Omental fat pad (tissue), 4 donors: ENCODE results near the gene CEP192. TPM values are rescaled to one million over a fixed set of nuclear protein-coding genes. Genes with fewer than 3 reads are reported as not detected.

Source experiments
- ATAC-seq: fragments of 150-250 bp; one replicate; pipeline ENCODE4 v1.9.1; 2016; ENCODE audit warnings: mild to moderate bottlenecking, moderate library complexity; ENCODE audit not compliant: low FRiP score
- DNase-seq: peaks from one replicate; pipeline ENCODE4 v3.0.0-alpha.2; 2019; ENCODE audit warnings: low spot score
- total RNA-seq, 4 donors: library from RNA; depleted of rRNA; stranded (reverse); fragments of >200 nt; gene quantifications; one replicate each; pipeline ENCODE4 v1.1.0, GENCODE V29; 2016
- TF ChIP-seq, protein P1 (sequence below), 3 donors: fragments of 450-650 bp; IDR thresholded peaks; one replicate each; pipeline ENCODE4 v1.5.1; 2016 to 2017; ENCODE audit warnings: antibody characterized with exemption in 3 of 3, mild to moderate bottlenecking in 3 of 3, moderate library complexity in 2 of 3

CEP192 gene
- total RNA-seq, 4 donors from 2014 or later: 13.3 to 29.6 (median 15.6) TPM

DNA sequence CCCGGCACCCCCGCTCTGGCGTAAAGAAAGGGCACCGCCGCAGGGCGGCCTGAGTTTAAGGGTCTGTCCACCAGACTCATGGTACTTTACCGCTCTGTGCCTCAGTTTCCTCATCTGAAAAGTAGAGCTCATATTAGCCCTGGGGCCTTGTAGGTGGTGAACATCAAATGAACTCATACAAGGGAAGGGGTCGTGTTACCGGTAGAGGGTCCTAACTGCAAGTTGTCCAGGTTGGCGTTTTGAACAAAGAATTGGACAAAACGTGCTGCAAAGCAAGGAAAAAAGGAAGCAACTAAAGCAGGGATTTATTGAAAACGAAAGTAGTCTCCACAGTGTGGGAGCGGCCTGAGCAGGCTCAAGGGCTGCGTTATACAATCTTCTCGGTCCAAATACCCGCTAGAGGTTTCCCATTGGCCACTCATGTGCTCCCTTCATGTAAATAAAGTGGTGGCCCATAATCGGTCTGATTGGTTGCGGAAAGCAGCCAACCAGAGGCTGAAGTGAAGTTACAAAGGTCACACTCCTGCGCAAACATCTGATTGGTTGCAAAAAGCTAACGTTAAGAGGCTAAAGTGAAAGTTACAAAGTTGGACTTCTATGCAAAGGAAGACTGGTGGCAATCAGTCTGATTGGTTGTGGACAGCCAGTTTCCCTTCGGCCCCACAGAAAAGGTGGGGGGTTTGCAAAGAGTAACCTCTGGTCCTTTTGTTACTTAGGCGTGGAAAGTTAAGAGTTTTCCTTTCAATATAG lies 146.7 kb downstream of the CEP192 start:
- DNase-seq (peak; percentile 28), ATAC-seq (peak; percentile 66)
- TF ChIP-seq, protein P1, sequence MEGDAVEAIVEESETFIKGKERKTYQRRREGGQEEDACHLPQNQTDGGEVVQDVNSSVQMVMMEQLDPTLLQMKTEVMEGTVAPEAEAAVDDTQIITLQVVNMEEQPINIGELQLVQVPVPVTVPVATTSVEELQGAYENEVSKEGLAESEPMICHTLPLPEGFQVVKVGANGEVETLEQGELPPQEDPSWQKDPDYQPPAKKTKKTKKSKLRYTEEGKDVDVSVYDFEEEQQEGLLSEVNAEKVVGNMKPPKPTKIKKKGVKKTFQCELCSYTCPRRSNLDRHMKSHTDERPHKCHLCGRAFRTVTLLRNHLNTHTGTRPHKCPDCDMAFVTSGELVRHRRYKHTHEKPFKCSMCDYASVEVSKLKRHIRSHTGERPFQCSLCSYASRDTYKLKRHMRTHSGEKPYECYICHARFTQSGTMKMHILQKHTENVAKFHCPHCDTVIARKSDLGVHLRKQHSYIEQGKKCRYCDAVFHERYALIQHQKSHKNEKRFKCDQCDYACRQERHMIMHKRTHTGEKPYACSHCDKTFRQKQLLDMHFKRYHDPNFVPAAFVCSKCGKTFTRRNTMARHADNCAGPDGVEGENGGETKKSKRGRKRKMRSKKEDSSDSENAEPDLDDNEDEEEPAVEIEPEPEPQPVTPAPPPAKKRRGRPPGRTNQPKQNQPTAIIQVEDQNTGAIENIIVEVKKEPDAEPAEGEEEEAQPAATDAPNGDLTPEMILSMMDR (IDR thresholded peaks at IDR 0.05): no peak

DNA sequence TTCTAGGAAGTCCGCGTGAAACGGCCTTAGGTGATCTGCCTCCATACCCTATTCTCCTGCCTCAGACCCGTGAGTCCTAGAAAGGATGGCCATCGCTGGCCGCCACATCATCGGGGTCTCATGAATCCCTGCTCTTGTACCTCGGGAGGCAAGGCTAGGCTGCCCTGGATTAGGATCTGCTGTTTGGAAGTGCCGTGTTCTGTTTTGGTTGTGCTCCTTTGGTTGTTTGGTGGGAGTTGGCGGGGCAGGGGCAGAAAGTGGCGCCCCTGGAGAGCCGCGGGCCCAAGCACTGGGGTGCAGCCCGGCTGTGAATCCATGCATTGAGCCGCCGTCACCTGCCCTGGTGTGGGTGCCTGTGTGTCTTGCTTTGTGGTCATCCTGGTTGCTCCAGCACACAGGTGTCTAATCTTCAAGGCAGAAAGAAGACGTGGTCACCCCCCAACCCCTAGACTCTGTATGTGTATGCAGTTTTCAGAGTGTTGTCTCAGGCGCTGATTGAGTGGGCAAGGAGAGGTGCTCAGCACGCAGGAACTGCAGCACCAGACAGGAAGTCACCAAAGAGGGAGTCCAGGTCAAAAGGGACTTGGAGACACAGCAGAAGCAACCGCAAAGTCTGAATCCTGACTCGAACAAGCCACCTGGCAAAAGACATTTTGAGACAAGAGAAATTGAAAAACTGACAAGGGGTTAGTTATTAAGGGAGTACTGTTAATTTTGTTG lies 147.4 kb downstream of the CEP192 start:
- TF ChIP-seq, protein P1 (IDR thresholded peaks at IDR 0.05): no peak
- ATAC-seq (no peak), DNase-seq (no peak)

DNA sequence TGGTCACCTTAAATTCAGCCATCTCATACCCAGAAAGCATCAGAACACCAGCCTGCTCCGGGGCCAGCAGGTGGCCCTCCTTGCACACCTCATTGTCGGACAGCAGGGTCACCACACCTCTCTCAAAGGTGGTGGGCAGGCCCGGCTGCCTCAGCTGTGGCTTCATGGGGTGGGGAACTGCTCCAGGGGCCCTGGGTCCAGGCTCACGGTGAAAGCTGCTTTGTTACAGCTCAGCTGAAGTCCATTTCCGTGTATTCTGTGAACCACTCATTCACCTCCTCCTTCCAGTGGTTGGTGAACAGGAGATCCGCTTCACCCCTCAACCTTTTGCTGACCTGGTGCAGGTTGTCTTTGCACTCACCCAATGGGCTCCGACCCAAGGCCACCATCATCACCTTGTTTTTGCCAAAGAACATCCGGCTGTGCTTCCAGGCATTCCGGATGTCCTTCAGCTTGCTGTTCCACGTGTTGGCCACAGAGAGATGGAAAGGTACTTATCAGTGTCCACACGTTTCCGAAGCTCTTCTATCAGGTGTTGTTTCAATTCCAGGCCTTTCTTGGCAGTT lies 148.8 kb downstream of the CEP192 start:
- no peak for ATAC-seq
- TF ChIP-seq, protein P1 (IDR thresholded peaks at IDR 0.05): no peak
- DNase-seq: no peak

DNA sequence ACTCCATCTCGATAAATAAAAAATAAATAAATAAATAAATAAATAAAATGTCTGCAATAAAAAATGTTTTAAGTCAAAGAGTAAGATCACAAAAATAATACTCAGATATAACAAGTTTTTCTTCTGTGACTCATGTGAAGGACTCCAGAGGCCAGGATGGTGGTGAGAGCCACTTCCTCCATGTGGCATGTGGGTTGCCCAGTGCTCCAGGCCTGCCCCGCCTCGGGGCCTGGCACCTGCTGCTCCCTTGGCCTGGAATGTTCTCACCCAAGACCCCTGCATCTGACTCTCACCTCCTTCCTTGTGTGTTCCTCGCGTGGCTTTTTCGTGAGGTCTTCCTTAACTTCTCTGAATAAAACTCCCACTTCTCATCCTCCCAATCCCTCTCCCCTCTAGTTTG lies 150.0 kb downstream of the CEP192 start:
- ATAC-seq (no peak), DNase-seq (no peak)
- TF ChIP-seq, protein P1 (IDR thresholded peaks at IDR 0.05): no peak

DNA sequence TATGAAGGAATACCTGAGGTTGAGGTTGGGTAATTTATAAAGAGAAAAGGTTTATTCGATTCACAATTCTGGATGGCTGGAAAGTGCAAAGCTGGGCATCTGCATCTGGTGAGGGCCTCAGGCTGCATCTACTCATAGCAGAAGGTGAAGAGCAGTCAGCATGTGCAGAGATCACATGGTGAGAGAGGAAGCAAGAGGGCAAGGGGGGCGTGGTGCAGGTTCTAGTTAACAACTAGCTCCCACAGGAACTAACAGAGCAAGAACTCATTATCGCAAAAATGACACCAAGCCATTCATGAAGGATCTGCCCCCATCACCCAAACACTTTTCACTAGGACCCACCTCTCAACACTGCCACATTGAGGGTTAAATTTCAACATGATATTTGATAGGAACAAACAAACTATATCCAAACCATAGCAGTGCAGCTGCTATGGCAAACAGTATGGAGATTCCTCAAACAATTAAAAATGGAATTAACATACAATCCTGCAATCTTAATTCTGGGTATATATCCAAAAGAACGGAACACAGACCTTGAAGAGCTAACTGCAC lies 154.6 kb downstream of the CEP192 start:
- ATAC-seq (no peak), DNase-seq (no peak)
- TF ChIP-seq, protein P1 (IDR thresholded peaks at IDR 0.05): no peak

DNA sequence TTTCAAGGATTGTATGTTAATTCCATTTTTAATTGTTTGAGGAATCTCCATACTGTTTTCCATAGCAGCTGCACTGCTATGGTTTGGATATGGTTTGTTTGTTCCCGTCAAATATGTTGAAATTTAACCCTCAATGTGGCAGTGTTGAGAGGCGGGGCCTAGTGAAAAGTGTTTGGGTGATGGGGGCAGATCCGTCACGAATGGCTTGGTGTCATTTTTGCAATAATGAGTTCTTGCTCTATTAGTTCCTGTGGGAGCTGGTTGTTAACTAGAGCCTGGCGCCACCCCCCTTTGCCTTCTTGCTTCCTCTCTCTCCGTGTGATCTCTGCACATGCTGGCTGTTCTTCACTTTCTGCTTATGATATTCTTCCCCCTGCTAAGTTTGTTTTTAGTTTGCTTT lies 156.0 kb downstream of the CEP192 start:
- TF ChIP-seq, protein P1 (IDR thresholded peaks at IDR 0.05): no peak
- ATAC-seq (no peak), DNase-seq (no peak)
